Measurements from ENCODE around the gene BHLHE23.

Gene BHLHE23

DNA sequence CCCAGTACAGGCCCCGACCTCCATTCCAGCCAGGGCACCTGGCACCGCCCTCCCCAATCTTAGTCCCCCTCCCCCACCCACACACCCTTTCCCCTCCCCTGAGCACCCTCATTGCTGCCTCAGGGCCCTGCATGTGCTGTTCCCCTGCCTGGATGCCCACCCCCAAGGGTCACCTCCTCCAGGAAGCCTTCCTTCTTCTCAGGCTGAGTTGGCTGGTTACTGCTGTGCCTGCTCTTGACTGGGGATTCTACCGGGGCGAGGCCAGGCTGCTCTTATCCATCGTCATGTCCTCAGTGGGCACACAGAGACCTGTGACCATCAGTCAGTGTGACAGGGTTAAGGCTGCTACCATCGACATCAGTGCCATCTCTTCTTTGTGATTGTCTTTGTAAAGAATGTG lies 23.6 kb downstream of the BHLHE23 start:
- TF ChIP-seq, protein P1, sequence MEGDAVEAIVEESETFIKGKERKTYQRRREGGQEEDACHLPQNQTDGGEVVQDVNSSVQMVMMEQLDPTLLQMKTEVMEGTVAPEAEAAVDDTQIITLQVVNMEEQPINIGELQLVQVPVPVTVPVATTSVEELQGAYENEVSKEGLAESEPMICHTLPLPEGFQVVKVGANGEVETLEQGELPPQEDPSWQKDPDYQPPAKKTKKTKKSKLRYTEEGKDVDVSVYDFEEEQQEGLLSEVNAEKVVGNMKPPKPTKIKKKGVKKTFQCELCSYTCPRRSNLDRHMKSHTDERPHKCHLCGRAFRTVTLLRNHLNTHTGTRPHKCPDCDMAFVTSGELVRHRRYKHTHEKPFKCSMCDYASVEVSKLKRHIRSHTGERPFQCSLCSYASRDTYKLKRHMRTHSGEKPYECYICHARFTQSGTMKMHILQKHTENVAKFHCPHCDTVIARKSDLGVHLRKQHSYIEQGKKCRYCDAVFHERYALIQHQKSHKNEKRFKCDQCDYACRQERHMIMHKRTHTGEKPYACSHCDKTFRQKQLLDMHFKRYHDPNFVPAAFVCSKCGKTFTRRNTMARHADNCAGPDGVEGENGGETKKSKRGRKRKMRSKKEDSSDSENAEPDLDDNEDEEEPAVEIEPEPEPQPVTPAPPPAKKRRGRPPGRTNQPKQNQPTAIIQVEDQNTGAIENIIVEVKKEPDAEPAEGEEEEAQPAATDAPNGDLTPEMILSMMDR (conservative IDR thresholded peaks at IDR 0.05; ENCODE audit: low read depth, low read length) = no peak
- Histone ChIP-seq H3K4me3 (IDR thresholded peaks at IDR 0.05; ENCODE audit: insufficient read depth, low read depth, low read length) (no peak overlapping the region), H3K79me2 (ENCODE audit: insufficient read depth, low read depth) (no peaks in the 10 kb centered on the region), H4K20me1 (ENCODE audit: insufficient read depth) (no peaks in the 10 kb centered on the region), H3K4me2 (no peak overlapping the region), H3K36me3 (ENCODE audit: insufficient read depth) (no peaks in the 10 kb centered on the region), H3K27ac (no peak overlapping the region), H3K4me1 (ENCODE audit: low read depth, poor library complexity, severe bottlenecking) (peaks cover 10% of the 10 kb centered on the region), H3K27me3 (ENCODE audit: insufficient read depth, low read depth) (peaks cover 88% of the 10 kb centered on the region), H2AFZ (ENCODE audit: low read depth) (no peak overlapping the region), H3K9ac (no peak overlapping the region)

GRCh38 chr20:62982124-62983075 lies 24.4 kb downstream of the BHLHE23 start:
- Histone ChIP-seq H3K4me1 (ENCODE audit: low read depth, poor library complexity, severe bottlenecking) (peaks cover 16% of the 10 kb centered on the region), H3K4me2 (no peak overlapping the region), H2AFZ (ENCODE audit: low read depth) (no peak overlapping the region), H3K9ac (no peak overlapping the region), H3K4me3 (IDR thresholded peaks at IDR 0.05; ENCODE audit: insufficient read depth, low read depth, low read length) (no peak overlapping the region), H3K36me3 (ENCODE audit: insufficient read depth) (no peaks in the 10 kb centered on the region), H4K20me1 (ENCODE audit: insufficient read depth) (no peaks in the 10 kb centered on the region), H3K79me2 (ENCODE audit: insufficient read depth, low read depth) (no peaks in the 10 kb centered on the region), H3K27me3 (ENCODE audit: insufficient read depth, low read depth) (peaks cover 88% of the 10 kb centered on the region), H3K27ac (no peak overlapping the region)
- TF ChIP-seq, protein P1 (conservative IDR thresholded peaks at IDR 0.05; ENCODE audit: low read depth, low read length) = no peak

GRCh38 chr20:62980970-62981369 lies 25.8 kb downstream of the BHLHE23 start:
- H3K27me3 ChIP-seq (ENCODE audit: insufficient read depth, low read depth) = peaks cover 92% of the 10 kb centered on the region
- no peaks in the 10 kb centered on the region for H4K20me1 ChIP-seq (ENCODE audit: insufficient read depth)
- no peak overlapping the region for H3K27ac ChIP-seq
- H2AFZ ChIP-seq (ENCODE audit: low read depth) = no peak overlapping the region
- H3K4me1 ChIP-seq (ENCODE audit: low read depth, poor library complexity, severe bottlenecking) = peaks cover 23% of the 10 kb centered on the region
- no peaks in the 10 kb centered on the region for H3K79me2 ChIP-seq (ENCODE audit: insufficient read depth, low read depth)
- H3K9ac ChIP-seq = no peak overlapping the region
- H3K4me2 ChIP-seq = no peak overlapping the region
- TF ChIP-seq, protein P1 (conservative IDR thresholded peaks at IDR 0.05; ENCODE audit: low read depth, low read length) = no peak
- no peak overlapping the region for H3K4me3 ChIP-seq (IDR thresholded peaks at IDR 0.05; ENCODE audit: insufficient read depth, low read depth, low read length)
- H3K36me3 ChIP-seq (ENCODE audit: insufficient read depth) = no peaks in the 10 kb centered on the region

DNA sequence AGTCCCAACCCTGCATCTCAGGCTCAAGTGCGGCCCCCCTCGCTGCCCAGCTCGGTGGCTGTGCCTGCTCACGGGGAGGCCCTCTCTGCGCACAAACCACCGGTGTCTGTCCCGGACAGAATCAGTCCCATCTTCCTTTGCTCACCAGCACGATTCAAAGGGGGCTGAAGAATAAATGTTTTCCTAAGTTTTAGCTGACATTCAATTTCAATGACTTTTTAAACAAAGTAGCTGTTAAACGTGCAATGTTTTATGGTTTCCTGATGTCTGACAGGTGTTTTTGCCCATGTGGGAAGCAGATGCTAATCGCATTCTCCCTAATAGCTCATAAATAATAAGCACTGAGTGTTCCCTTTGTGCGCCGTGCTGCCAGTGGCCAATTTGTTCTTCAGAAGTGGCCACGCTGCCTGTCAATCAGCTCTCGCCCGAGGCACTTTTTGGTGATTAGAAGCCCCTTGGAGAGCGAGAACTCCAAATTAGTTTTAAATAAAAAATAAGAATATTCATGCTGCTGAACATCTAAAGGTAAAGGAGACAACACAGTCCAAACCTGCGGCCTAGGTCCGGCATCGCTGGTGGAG lies 26.3 kb downstream of the BHLHE23 start:
- Histone ChIP-seq H3K4me2 (no peak overlapping the region), H3K4me3 (IDR thresholded peaks at IDR 0.05; ENCODE audit: insufficient read depth, low read depth, low read length) (no peak overlapping the region), H3K4me1 (ENCODE audit: low read depth, poor library complexity, severe bottlenecking) (peaks cover 23% of the 10 kb centered on the region), H3K27ac (no peak overlapping the region), H3K79me2 (ENCODE audit: insufficient read depth, low read depth) (no peaks in the 10 kb centered on the region), H3K9ac (no peak overlapping the region), H3K27me3 (ENCODE audit: insufficient read depth, low read depth) (peaks cover 92% of the 10 kb centered on the region), H4K20me1 (ENCODE audit: insufficient read depth) (no peaks in the 10 kb centered on the region), H2AFZ (ENCODE audit: low read depth) (no peak overlapping the region), H3K36me3 (ENCODE audit: insufficient read depth) (no peaks in the 10 kb centered on the region)
- TF ChIP-seq, protein P1 (conservative IDR thresholded peaks at IDR 0.05; ENCODE audit: low read depth, low read length) = no peak

Measured in KMS-11 (cell line).